ENCODE data around the gene LHFPL3. TPM values are rescaled to one million over a fixed set of nuclear protein-coding genes. Genes with fewer than 3 reads are reported as not detected.

LHFPL3 gene
- total RNA-seq, 1 experiment from 2014 or later = not detected

DNA sequence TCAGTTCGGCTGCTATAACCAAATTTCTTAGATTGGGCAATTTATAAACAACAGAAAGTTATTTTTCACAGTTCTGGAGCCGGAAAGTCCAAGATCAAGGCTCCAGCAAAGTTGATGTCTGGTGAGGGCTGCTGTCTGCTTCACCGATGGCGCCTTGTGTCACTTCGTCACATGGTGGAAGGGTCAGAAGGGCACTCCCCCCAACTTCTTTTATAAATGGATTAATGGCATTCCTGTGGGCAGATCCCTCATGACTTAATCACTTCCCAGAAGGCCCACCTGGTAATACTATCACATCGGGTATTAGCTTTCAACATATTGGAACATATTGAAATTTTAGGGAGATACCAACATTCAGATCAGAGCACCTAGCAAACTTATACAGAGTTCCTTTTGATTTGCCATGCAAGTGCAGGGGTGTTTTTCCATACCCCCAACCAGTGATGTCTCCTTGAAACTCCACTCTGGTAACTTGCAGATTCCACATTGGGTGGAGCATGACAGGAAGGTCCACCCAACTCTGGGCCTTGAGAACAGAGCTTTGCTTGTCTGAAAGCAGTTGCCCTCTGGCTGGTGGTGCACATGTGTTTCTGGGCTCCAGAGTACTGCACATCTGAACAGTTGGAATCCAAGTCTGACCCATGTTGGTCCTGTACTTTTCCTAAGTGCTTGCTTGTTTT, 600.5 kb downstream of the LHFPL3 start:
- intact Hi-C loops (cut with micrococcal nuclease) = loop anchor here (10.0 kb wide), 1 partner anchor 406 kb away; no protein-coding TSS in a partner anchor
- Histone ChIP-seq H3K4me3 (replicated peaks in 1 of 2; ENCODE audit: low read depth in 1 of 2, low read length in 2 of 2) (no peak overlapping the region), H3K79me2 (ENCODE audit: insufficient read depth, low read length) (no peaks in the 10 kb centered on the region), H3K4me1 (ENCODE audit: control insufficient read depth in 1 of 2, insufficient read depth in 2 of 2, low read length in 2 of 2) (no peaks in the 10 kb centered on the region), H4K20me1 (ENCODE audit: insufficient read depth) (no peaks in the 10 kb centered on the region), H3K9ac (ENCODE audit: low read length) (no peak overlapping the region), H3K9me2 (ENCODE audit: insufficient read depth) (no peaks in the 10 kb centered on the region), H3K36me3 (ENCODE audit: control insufficient read depth in 1 of 2, insufficient read depth in 2 of 2, low read length in 2 of 2) (no peaks in the 10 kb centered on the region), H3K9me3 (ENCODE audit: control insufficient read depth in 1 of 2, insufficient read depth in 1 of 2, low read depth in 1 of 2, low read length in 2 of 2) (no peaks in the 10 kb centered on the region), H3K27me3 (ENCODE audit: insufficient read depth, low read length) (peaks cover 3% of the 10 kb centered on the region; the same call in 1 of the 2 replicates), H2AFZ (ENCODE audit: low read depth, low read length, poor library complexity, severe bottlenecking) (no peak overlapping the region), H3K4me2 (ENCODE audit: low read length) (no peak overlapping the region), H3K27ac (ENCODE audit: low read depth, low read length) (no peak overlapping the region)
- DNase-seq (ENCODE audit: low read depth, low spot score) (no peak), ATAC-seq (no peak)
- BruUV-seq (replicated peaks) = no TSS peak
- POLR2A ChIA-PET = no interaction called here
- RAD21 ChIA-PET (ENCODE audit: low non-redundant PET in 1 of 2, low total read pairs in 2 of 2, uncharacterized antibody in 2 of 2, unreplicated experiment in 2 of 2) = no interaction called here
- CTCF ChIA-PET = no interaction called here
- TF ChIP-seq JUND (IDR thresholded peaks at IDR 0.05) (no peak), REST (IDR thresholded peaks at IDR 0.05; ENCODE audit: low read depth) (no peak), YY1 (IDR thresholded peaks at IDR 0.05; ENCODE audit: extremely low read depth, insufficient replicate concordance, low read depth, low read length) (no peak), SRF (IDR thresholded peaks at IDR 0.05; ENCODE audit: low read depth) (no peak), ZNF274 (IDR thresholded peaks at IDR 0.05; ENCODE audit: low read depth, low read length) (no peak), ZFX (IDR thresholded peaks at IDR 0.05) (no peak), EZH2 (IDR thresholded peaks at IDR 0.05) (no peak), SIN3A (IDR thresholded peaks at IDR 0.05; ENCODE audit: low read depth) (no peak), EZH2phosphoT487 (IDR thresholded peaks at IDR 0.05; ENCODE audit: borderline replicate concordance) (no peak), POLR2AphosphoS5 (IDR thresholded peaks at IDR 0.05; ENCODE audit: low read depth, low read length) (no peak), MAX (IDR thresholded peaks at IDR 0.05) (no peak), CBX3 (IDR thresholded peaks at IDR 0.05; ENCODE audit: low read depth) (no peak), ELF1 (IDR thresholded peaks at IDR 0.05; ENCODE audit: borderline replicate concordance, low read depth) (no peak), SP1 (IDR thresholded peaks at IDR 0.05; ENCODE audit: low read depth) (no peak)
- TF ChIP-seq, protein P1, sequence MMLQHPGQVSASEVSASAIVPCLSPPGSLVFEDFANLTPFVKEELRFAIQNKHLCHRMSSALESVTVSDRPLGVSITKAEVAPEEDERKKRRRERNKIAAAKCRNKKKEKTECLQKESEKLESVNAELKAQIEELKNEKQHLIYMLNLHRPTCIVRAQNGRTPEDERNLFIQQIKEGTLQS (IDR thresholded peaks at IDR 0.05) = no peak
